Measurements from ENCODE around the gene ATXN1.

ATXN1 gene

GRCh38 chr6:16432075-16433032 is 328.9 kb downstream of the ATXN1 start:
- no peak for DNase-seq (ENCODE audit: low read depth)
- no peak for TF ChIP-seq CTCF (IDR thresholded peaks at IDR 0.05; ENCODE audit: control insufficient read depth, insufficient read depth, low read depth, low read length, missing control alignments)
- no peak overlapping the region for H3K4me3 ChIP-seq (ENCODE audit: control insufficient read depth, low read depth, low read length)

GRCh38 chr6:16431106-16431505 is 330.2 kb downstream of the ATXN1 start:
- DNase-seq (ENCODE audit: low read depth) = no peak
- H3K4me3 ChIP-seq (ENCODE audit: control insufficient read depth, low read depth, low read length) = no peak overlapping the region
- TF ChIP-seq CTCF (IDR thresholded peaks at IDR 0.05; ENCODE audit: control insufficient read depth, insufficient read depth, low read depth, low read length, missing control alignments) = no peak

- TF ChIP-seq CTCF (IDR thresholded peaks at IDR 0.05; ENCODE audit: control insufficient read depth, insufficient read depth, low read depth, low read length, missing control alignments) = no peak
- no peak for DNase-seq (ENCODE audit: low read depth)
- no peak overlapping the region for H3K4me3 ChIP-seq (ENCODE audit: control insufficient read depth, low read depth, low read length)
These were observed 330.7 kb downstream of the ATXN1 start for GRCh38 chr6:16430391-16431089.

GRCh38 chr6:16429669-16430068 is 331.6 kb downstream of the ATXN1 start:
- TF ChIP-seq CTCF (IDR thresholded peaks at IDR 0.05; ENCODE audit: control insufficient read depth, insufficient read depth, low read depth, low read length, missing control alignments) = no peak
- no peak overlapping the region for H3K4me3 ChIP-seq (ENCODE audit: control insufficient read depth, low read depth, low read length)
- DNase-seq (ENCODE audit: low read depth) = no peak

GRCh38 chr6:16427124-16427523 is 334.1 kb downstream of the ATXN1 start:
- DNase-seq (ENCODE audit: low read depth) = no peak
- TF ChIP-seq CTCF (IDR thresholded peaks at IDR 0.05; ENCODE audit: control insufficient read depth, insufficient read depth, low read depth, low read length, missing control alignments) = no peak

GRCh38 chr6:16425881-16426615 is 335.2 kb downstream of the ATXN1 start:
- H3K4me3 ChIP-seq (ENCODE audit: control insufficient read depth, low read depth, low read length) = no peak overlapping the region
- no peak for DNase-seq (ENCODE audit: low read depth)
- TF ChIP-seq CTCF (IDR thresholded peaks at IDR 0.05; ENCODE audit: control insufficient read depth, insufficient read depth, low read depth, low read length, missing control alignments) = no peak

More at GRCh38 chr6:16427124-16427523, 334.1 kb downstream of the ATXN1 start:
- H3K4me3 ChIP-seq (ENCODE audit: control insufficient read depth, low read depth, low read length) = no peak overlapping the region

Data from AG09309 (cell line).